ENCODE data around the gene FRYL.

DNA sequence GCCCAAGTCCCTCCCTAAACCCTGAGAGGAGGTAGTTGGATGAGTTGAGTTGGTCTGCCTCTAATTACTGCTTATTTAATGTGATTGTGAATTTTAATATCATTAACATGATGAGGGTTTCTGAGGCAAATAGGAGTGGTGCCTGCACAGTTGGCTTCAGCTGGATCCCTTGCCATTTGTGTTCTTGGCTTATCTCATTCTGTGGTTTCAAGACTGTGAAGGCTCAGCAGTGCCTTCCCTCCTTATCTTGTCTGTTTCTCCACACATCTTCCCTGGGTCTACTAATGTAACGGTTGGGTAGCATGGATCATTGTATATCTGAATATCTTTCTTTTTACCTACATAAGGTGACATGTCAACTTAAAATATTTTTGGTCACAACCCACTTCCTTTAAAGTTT is 298.5 kb downstream of the FRYL start:
- TF ChIP-seq, protein P1, sequence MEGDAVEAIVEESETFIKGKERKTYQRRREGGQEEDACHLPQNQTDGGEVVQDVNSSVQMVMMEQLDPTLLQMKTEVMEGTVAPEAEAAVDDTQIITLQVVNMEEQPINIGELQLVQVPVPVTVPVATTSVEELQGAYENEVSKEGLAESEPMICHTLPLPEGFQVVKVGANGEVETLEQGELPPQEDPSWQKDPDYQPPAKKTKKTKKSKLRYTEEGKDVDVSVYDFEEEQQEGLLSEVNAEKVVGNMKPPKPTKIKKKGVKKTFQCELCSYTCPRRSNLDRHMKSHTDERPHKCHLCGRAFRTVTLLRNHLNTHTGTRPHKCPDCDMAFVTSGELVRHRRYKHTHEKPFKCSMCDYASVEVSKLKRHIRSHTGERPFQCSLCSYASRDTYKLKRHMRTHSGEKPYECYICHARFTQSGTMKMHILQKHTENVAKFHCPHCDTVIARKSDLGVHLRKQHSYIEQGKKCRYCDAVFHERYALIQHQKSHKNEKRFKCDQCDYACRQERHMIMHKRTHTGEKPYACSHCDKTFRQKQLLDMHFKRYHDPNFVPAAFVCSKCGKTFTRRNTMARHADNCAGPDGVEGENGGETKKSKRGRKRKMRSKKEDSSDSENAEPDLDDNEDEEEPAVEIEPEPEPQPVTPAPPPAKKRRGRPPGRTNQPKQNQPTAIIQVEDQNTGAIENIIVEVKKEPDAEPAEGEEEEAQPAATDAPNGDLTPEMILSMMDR (conservative IDR thresholded peaks at IDR 0.05 in 1 of 2, IDR thresholded peaks at IDR 0.05 in 1 of 2; ENCODE audit: low read depth in 1 of 2, low read length in 2 of 2): no peak
- no peak for TF ChIP-seq EZH2 (IDR thresholded peaks at IDR 0.05; ENCODE audit: low read length, missing control alignments)

All from fibroblast of lung (primary cell).